ENCODE data around the gene TLK2. TPM values are rescaled to one million over a fixed set of nuclear protein-coding genes. Genes with fewer than 3 reads are reported as not detected.

TLK2 gene
- total RNA-seq, 3 donors from 2014 or later (not counting 1 experiment from before 2014, with no cell fraction given), result 63.8 to 77.2 (median 68.2) TPM

DNA sequence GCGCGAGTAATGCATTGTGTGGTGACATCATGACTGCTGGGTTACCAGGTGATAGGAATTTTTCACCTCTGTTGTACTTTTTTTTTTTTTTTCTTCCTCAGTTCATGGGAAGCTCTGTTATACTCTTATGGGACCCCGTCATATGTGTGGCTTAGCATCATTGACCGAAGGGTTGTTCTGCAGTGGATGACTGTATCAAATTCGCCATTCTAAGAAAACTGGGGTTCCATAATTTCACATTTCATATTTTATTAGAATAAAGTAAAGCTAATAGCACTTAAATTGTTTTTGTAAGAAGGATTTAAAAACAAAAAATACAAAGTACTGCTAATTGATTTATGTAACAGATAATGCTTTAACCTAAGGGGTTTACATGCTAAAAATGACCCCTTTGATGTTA, 116.9 kb downstream of the TLK2 start:
- WGBS (ENCODE audit: insufficient coverage), result 93% methylated on average over 4 of the region's 5 CpGs
- H3K27me3 Mint-ChIP-seq (ENCODE audit: low read depth in 2 of 2), result no peaks in the 10 kb centered on the region
- peaks cover 43% of the 10 kb centered on the region for H3K36me3 ChIP-seq (ENCODE audit: control insufficient read depth, insufficient read depth, low read length)
- H3K36me3 Mint-ChIP-seq, result peaks cover 28% of the 10 kb centered on the region
- H3K4me1 Mint-ChIP-seq, result no peaks in the 10 kb centered on the region
- H3K4me1 ChIP-seq (ENCODE audit: control insufficient read depth, insufficient read depth, low read length), result no peaks in the 10 kb centered on the region
- no peak overlapping the region for H3K4me3 Mint-ChIP-seq
- TF ChIP-seq, protein P1, sequence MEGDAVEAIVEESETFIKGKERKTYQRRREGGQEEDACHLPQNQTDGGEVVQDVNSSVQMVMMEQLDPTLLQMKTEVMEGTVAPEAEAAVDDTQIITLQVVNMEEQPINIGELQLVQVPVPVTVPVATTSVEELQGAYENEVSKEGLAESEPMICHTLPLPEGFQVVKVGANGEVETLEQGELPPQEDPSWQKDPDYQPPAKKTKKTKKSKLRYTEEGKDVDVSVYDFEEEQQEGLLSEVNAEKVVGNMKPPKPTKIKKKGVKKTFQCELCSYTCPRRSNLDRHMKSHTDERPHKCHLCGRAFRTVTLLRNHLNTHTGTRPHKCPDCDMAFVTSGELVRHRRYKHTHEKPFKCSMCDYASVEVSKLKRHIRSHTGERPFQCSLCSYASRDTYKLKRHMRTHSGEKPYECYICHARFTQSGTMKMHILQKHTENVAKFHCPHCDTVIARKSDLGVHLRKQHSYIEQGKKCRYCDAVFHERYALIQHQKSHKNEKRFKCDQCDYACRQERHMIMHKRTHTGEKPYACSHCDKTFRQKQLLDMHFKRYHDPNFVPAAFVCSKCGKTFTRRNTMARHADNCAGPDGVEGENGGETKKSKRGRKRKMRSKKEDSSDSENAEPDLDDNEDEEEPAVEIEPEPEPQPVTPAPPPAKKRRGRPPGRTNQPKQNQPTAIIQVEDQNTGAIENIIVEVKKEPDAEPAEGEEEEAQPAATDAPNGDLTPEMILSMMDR (IDR thresholded peaks at IDR 0.05), result no peak
- H3K9me3 Mint-ChIP-seq, result no peaks in the 10 kb centered on the region
- DNase-seq (no peak), ATAC-seq (no peak)
- H3K27ac ChIP-seq (ENCODE audit: low read length), result no peak overlapping the region
- H3K27ac Mint-ChIP-seq, result no peak overlapping the region
- H3K27me3 ChIP-seq (ENCODE audit: control insufficient read depth, insufficient read depth, low read length), result no peaks in the 10 kb centered on the region
- intact Hi-C loops (cut with micrococcal nuclease), result no loop called here
- no peaks in the 10 kb centered on the region for H3K9me3 ChIP-seq (ENCODE audit: control insufficient read depth, insufficient read depth, low read length)
- H3K4me3 ChIP-seq (ENCODE audit: low read length), result no peak overlapping the region

DNA sequence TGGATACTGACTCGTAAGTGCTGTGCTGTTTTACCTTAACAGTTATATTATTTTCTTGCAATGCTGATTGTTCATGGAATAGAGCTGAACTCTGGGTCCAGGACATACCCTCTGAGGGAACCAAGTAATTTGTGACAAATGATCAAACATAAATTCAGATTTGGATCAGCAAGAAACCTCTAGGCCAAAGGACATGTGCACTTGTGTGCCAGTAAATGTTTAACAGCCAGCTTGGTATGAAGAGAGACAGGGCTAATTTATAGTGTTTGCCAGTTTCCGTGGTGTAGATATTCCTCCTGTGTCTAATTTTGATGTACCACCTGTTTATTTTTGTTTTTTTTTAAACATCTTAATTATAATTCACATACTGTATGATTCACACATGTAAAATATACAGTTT, 118.0 kb downstream of the TLK2 start:
- DNase-seq (no peak), ATAC-seq (no peak)
- Mint-ChIP-seq H3K4me3 (no peak overlapping the region), H3K27ac (no peak overlapping the region), H3K36me3 (peaks cover 32% of the 10 kb centered on the region), H3K9me3 (no peaks in the 10 kb centered on the region), H3K4me1 (no peaks in the 10 kb centered on the region), H3K27me3 (ENCODE audit: low read depth in 2 of 2) (no peaks in the 10 kb centered on the region)
- intact Hi-C loops (cut with micrococcal nuclease), result no loop called here
- Histone ChIP-seq H3K27ac (ENCODE audit: low read length) (no peak overlapping the region), H3K4me3 (ENCODE audit: low read length) (no peak overlapping the region), H3K4me1 (ENCODE audit: control insufficient read depth, insufficient read depth, low read length) (no peaks in the 10 kb centered on the region), H3K36me3 (ENCODE audit: control insufficient read depth, insufficient read depth, low read length) (peaks cover 51% of the 10 kb centered on the region), H3K9me3 (ENCODE audit: control insufficient read depth, insufficient read depth, low read length) (no peaks in the 10 kb centered on the region), H3K27me3 (ENCODE audit: control insufficient read depth, insufficient read depth, low read length) (no peaks in the 10 kb centered on the region)
- WGBS (ENCODE audit: insufficient coverage), result 100% methylated on average over 2 of the region's 2 CpGs
- TF ChIP-seq, protein P1 (IDR thresholded peaks at IDR 0.05), result no peak

DNA sequence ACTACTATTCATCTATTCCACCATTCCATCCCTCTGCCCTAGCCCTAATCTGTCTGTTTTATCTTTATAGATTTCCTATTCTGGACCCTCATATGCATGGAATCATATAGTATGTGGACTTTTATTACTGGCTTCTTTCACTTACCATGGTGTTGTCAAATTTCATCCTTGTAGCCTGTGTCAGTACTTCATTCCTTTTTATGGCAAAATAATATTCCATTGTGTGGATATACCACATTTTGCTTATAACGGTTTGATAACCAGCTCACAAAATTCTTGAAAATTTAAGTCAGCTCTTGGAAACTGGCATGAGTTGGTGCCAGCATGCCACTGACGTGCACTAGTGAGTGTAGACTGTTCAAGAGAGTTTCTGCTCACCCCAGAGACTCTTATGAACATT, 118.5 kb downstream of the TLK2 start:
- no peak overlapping the region for H3K4me3 Mint-ChIP-seq
- no peaks in the 10 kb centered on the region for H3K9me3 ChIP-seq (ENCODE audit: control insufficient read depth, insufficient read depth, low read length)
- H3K27ac Mint-ChIP-seq, result no peak overlapping the region
- no peaks in the 10 kb centered on the region for H3K27me3 Mint-ChIP-seq (ENCODE audit: low read depth in 2 of 2)
- DNase-seq (no peak), ATAC-seq (no peak)
- H3K27ac ChIP-seq (ENCODE audit: low read length), result no peak overlapping the region
- H3K4me1 Mint-ChIP-seq, result no peaks in the 10 kb centered on the region
- intact Hi-C loops (cut with micrococcal nuclease), result no loop called here
- H3K9me3 Mint-ChIP-seq, result no peaks in the 10 kb centered on the region
- H3K27me3 ChIP-seq (ENCODE audit: control insufficient read depth, insufficient read depth, low read length), result no peaks in the 10 kb centered on the region
- 97% methylated on average over 2 of the region's 2 CpGs for whole genome bisulfite sequencing (ENCODE audit: insufficient coverage)
- no peak overlapping the region for H3K4me3 ChIP-seq (ENCODE audit: low read length)
- H3K4me1 ChIP-seq (ENCODE audit: control insufficient read depth, insufficient read depth, low read length), result no peaks in the 10 kb centered on the region
- peaks cover 53% of the 10 kb centered on the region for H3K36me3 ChIP-seq (ENCODE audit: control insufficient read depth, insufficient read depth, low read length)
- H3K36me3 Mint-ChIP-seq, result peaks cover 32% of the 10 kb centered on the region
- TF ChIP-seq, protein P1 (IDR thresholded peaks at IDR 0.05), result no peak

DNA sequence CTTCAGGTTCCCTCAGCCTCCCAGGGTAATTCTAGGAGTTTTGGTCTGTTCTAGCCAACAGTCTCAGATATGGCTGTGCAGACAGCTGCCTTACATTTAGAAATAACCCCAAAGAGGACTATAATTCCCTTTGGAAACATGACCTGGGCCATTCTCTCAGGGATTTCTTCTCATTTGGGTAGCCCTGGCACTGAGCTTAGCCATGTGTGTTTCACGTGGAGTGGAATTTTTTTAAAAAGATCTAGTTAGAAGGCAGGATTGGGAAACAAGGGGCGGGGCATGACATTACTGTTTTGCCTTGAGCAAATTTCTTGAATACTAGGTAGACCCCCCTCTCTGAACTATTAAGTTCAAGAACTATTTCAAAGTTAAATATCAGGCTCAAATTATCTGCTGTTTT, 119.3 kb downstream of the TLK2 start:
- Histone ChIP-seq H3K27ac (ENCODE audit: low read length) (no peak overlapping the region), H3K27me3 (ENCODE audit: control insufficient read depth, insufficient read depth, low read length) (no peaks in the 10 kb centered on the region), H3K36me3 (ENCODE audit: control insufficient read depth, insufficient read depth, low read length) (peaks cover 50% of the 10 kb centered on the region), H3K4me3 (ENCODE audit: low read length) (no peak overlapping the region), H3K4me1 (ENCODE audit: control insufficient read depth, insufficient read depth, low read length) (no peaks in the 10 kb centered on the region), H3K9me3 (ENCODE audit: control insufficient read depth, insufficient read depth, low read length) (no peaks in the 10 kb centered on the region)
- TF ChIP-seq, protein P1 (IDR thresholded peaks at IDR 0.05), result no peak
- H3K9me3 Mint-ChIP-seq, result no peaks in the 10 kb centered on the region
- ATAC-seq (no peak), DNase-seq (no peak)
- no peak overlapping the region for H3K27ac Mint-ChIP-seq
- no peaks in the 10 kb centered on the region for H3K27me3 Mint-ChIP-seq (ENCODE audit: low read depth in 2 of 2)
- no peaks in the 10 kb centered on the region for H3K4me1 Mint-ChIP-seq
- WGBS (ENCODE audit: insufficient coverage), result 92% methylated on average over 2 of the region's 2 CpGs
- H3K4me3 Mint-ChIP-seq, result no peak overlapping the region
- intact Hi-C loops (cut with micrococcal nuclease), result no loop called here
- H3K36me3 Mint-ChIP-seq, result peaks cover 32% of the 10 kb centered on the region

Data from natural killer cell (primary cell).